HepG2 (cell line): ENCODE measurements around the gene HOXA9. TPM values are rescaled to one million over a fixed set of nuclear protein-coding genes. Genes with fewer than 3 reads are reported as not detected.

Experiments
- CAMTA2 ChIP-seq: sonication (generic); formaldehyde crosslinking; IDR thresholded peaks from 2 replicates; pipeline ENCODE4 v1.4.0; 2020; ENCODE audit warnings: mild to moderate bottlenecking, missing genetic modification reagents, borderline replicate concordance
- CREM ChIP-seq, 2 experiments: sonication (generic) in 1 of 2; formaldehyde crosslinking in 1 of 2; IDR thresholded peaks; 2 replicates each; pipeline versions ENCODE4 v1.4.0 to v1.6.1; 2016 to 2020; ENCODE audit warnings: antibody characterized with exemption in 1 of 2, mild to moderate bottlenecking in 1 of 2, missing genetic modification reagents in 1 of 2
- FOXC1 ChIP-seq: sonication (generic); formaldehyde crosslinking; IDR thresholded peaks from 2 replicates; pipeline ENCODE4 v1.8.0; 2022; ENCODE audit warnings: mild to moderate bottlenecking, missing genetic modification reagents, borderline replicate concordance
- FOXJ3 ChIP-seq: sonication (generic); formaldehyde crosslinking; IDR thresholded peaks from 2 replicates; pipeline ENCODE4 v1.4.0; 2020; ENCODE audit warnings: missing genetic modification reagents, mild to moderate bottlenecking, borderline replicate concordance
- HDAC2 ChIP-seq: sonication (generic); formaldehyde crosslinking; IDR thresholded peaks from 2 replicates; pipeline ENCODE4 v1.4.0; 2020; ENCODE audit warnings: missing genetic modification reagents
- HNRNPLL ChIP-seq: fragments of 200-400 bp; formaldehyde crosslinking; IDR thresholded peaks from 2 replicates; pipeline ENCODE4 v1.6.1; 2017; ENCODE audit warnings: mild to moderate bottlenecking, low read depth, low read length; ENCODE audit not compliant: poor library complexity, severe bottlenecking
- PHF8 ChIP-seq: sonication (generic); formaldehyde crosslinking; IDR thresholded peaks from 2 replicates; pipeline ENCODE4 v1.5.0; 2020; ENCODE audit warnings: missing genetic modification reagents
- PLRG1 ChIP-seq: fragments of 450-650 bp; conservative IDR thresholded peaks from 2 replicates; pipeline ENCODE4 v1.6.1; 2016
- ZBTB20 ChIP-seq: sonication (generic); formaldehyde crosslinking; IDR thresholded peaks from 2 replicates; pipeline ENCODE4 v1.8.1; 2023; ENCODE audit warnings: missing genetic modification reagents, low read depth, mild to moderate bottlenecking, borderline replicate concordance
- ZBTB7B ChIP-seq: sonication (generic); formaldehyde crosslinking; IDR thresholded peaks from 2 replicates; pipeline ENCODE4 v1.4.0; 2020; ENCODE audit warnings: missing genetic modification reagents
- ZFX ChIP-seq: sonication (generic); formaldehyde crosslinking; IDR thresholded peaks from 2 replicates; pipeline ENCODE4 v1.4.0; 2020; ENCODE audit warnings: mild to moderate bottlenecking, low read depth, missing genetic modification reagents, moderate library complexity
- ZNF746 ChIP-seq: sonication (generic); formaldehyde crosslinking; IDR thresholded peaks from 2 replicates; pipeline ENCODE4 v1.8.0; 2022; ENCODE audit warnings: mild to moderate bottlenecking, missing genetic modification reagents
- ZNF747 ChIP-seq: sonication (generic); formaldehyde crosslinking; IDR thresholded peaks from 2 replicates; pipeline ENCODE4 v1.8.1; 2023; ENCODE audit warnings: missing genetic modification reagents, mild to moderate bottlenecking, borderline replicate concordance
- ZNF772 ChIP-seq: sonication (generic); formaldehyde crosslinking; IDR thresholded peaks from 2 replicates; pipeline ENCODE4 v1.5.0; 2020; ENCODE audit warnings: mild to moderate bottlenecking, missing genetic modification reagents
- ZNF773 ChIP-seq: sonication (generic); formaldehyde crosslinking; IDR thresholded peaks from 2 replicates; pipeline ENCODE4 v1.4.0; 2020; ENCODE audit warnings: missing genetic modification reagents, borderline replicate concordance
- ZNF776 ChIP-seq: sonication (generic); formaldehyde crosslinking; IDR thresholded peaks from 2 replicates; pipeline ENCODE4 v1.4.0; 2020; ENCODE audit warnings: mild to moderate bottlenecking, missing genetic modification reagents
- ZNF777 ChIP-seq: sonication (generic); formaldehyde crosslinking; IDR thresholded peaks from 2 replicates; pipeline ENCODE4 v1.4.0; 2020; ENCODE audit warnings: missing genetic modification reagents
- polyA plus RNA-seq, 8 experiments: library from polyadenylated mRNA; depleted of rRNA in 3 of 8; stranded (reverse) in 7 of 8; unstranded in 1 of 8; fragments of >200 nt; fragmentation: Illumina TruSeq in 4 of 8; extraction: Trizol in 4 of 8; gene quantifications; 2 replicates each; pipeline versions ENCODE4 v1.2.1 to v1.2.3, GENCODE V29; 2011 to 2016; ENCODE audit warnings: low read depth in 4 of 8, missing spikeins in 1 of 8, mixed read lengths in 1 of 8; ENCODE audit not compliant: insufficient read depth in 1 of 8
- total RNA-seq, 5 experiments: library from RNA; depleted of rRNA; stranded (reverse); fragments of >200 nt; fragmentation: Illumina TruSeq; extraction: Trizol; gene quantifications; 2 replicates each; pipeline ENCODE4 v1.2.3, GENCODE V29; 2016; ENCODE audit warnings: low read depth in 1 of 5

The HOXA9 gene
- total and polyA plus RNA-seq, 2 of the 13 experiments (the other 11 are each of a cell fraction or from before 2014, with no cell fraction given): not detected

DNA sequence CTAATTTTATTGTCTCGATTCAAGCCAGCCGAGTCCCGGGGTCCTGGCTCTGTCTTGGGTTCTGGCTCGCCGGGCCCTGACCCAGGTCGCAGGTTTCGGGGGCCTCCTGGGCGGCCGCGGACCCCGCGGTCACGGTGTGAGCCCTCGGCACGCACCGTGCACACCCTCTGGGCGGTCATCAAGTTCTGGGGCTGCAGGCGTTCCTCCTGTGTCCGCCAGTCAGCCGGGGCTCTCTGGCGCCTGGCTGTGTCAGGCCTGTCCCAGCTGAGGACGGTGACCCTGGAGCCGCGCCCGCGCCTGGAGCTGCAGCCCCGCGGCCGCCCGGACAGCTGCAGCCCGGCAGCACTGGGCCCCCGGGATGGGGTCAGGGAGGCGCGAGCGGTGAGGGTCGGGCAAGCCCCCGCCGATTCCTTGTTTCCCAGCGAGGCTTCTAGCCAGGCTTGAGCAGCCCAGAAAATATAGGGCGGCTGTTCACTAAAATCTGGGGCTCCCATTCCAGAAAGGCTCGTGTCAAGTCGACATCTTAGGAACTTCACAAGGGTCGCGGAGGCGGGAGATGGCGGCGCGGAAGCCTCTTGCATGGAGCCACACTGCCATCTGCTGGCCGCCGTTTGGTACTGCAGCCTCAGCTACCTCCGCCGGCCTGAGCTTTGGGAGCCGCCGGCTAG, 4.7 kb downstream of the HOXA9 start (continued):
- TF ChIP-seq FOXJ3 (CRISPR knock-in tag): no peak
- TF ChIP-seq HDAC2 (CRISPR knock-in tag): 0 out of 2 replicates have a peak, but pooled peaks have one; percentile 17
- TF ChIP-seq ZBTB20 (CRISPR knock-in tag): no peak
- no peak for TF ChIP-seq CREM (IDR thresholded peaks at IDR 0.05)
- TF ChIP-seq CREM (CRISPR knock-in tag; IDR thresholded peaks at IDR 0.05): no peak
- peak; percentile 59; the same call in 1 of the 2 replicates for TF ChIP-seq PHF8 (CRISPR knock-in tag)
- 0 out of 2 replicates have a peak, but pooled peaks have one; percentile 41 for TF ChIP-seq ZNF772 (CRISPR knock-in tag)
- 0 out of 2 replicates have a peak, but pooled peaks have one; percentile 34 for TF ChIP-seq ZNF746 (CRISPR knock-in tag)
- peak; percentile 39 for TF ChIP-seq HNRNPLL
- TF ChIP-seq FOXC1 (CRISPR knock-in tag): peak; percentile 54; the same call in 1 of the 2 replicates
- TF ChIP-seq ZNF776 (CRISPR knock-in tag): peak; percentile 88
- TF ChIP-seq ZNF777: peak; percentile 43; the same call in 1 of the 2 replicates
- TF ChIP-seq PLRG1: no peak
- TF ChIP-seq ZBTB7B: peak; percentile 46; the same call in 1 of the 2 replicates
- TF ChIP-seq ZFX (CRISPR knock-in tag): peak; percentile 56
- peak; percentile 19; the same call in 1 of the 2 replicates for TF ChIP-seq ZNF747 (CRISPR knock-in tag)
- TF ChIP-seq CAMTA2 (CRISPR knock-in tag): peak; percentile 55; the same call in 1 of the 2 replicates
- no peak for TF ChIP-seq ZNF773
